T-helper 2 cell treated with Interferon-gamma antibody and Interleukin-4, amounts not matched to agents 5 μg/mL and 100 μg/mL, for 36 hours (primary cell): ENCODE measurements around the gene APOM.

Experiments
- DNase-seq: peaks from one replicate; pipeline ENCODE4 v3.0.0; 2021; ENCODE audit warnings: low spot score
- H3K27ac Mint-ChIP-seq: one replicate; pipeline ENCODE4 v1.8.0; 2021; ENCODE audit warnings: mild to moderate bottlenecking, mixed read lengths
- H3K27me3 Mint-ChIP-seq: one replicate; pipeline ENCODE4 v1.8.0; 2021; ENCODE audit warnings: low read depth, mixed read lengths
- H3K36me3 Mint-ChIP-seq: one replicate; pipeline ENCODE4 v1.8.0; 2021; ENCODE audit warnings: low read depth, mixed read lengths
- H3K4me1 Mint-ChIP-seq: one replicate; pipeline ENCODE4 v1.8.0; 2021; ENCODE audit warnings: low read depth, mixed read lengths
- H3K4me3 Mint-ChIP-seq: one replicate; pipeline ENCODE4 v1.8.0; 2022; ENCODE audit warnings: mild to moderate bottlenecking, moderate library complexity, mixed read lengths
- H3K9me3 Mint-ChIP-seq: one replicate; pipeline ENCODE4 v1.8.0; 2021; ENCODE audit warnings: mixed read lengths

Gene APOM

DNA sequence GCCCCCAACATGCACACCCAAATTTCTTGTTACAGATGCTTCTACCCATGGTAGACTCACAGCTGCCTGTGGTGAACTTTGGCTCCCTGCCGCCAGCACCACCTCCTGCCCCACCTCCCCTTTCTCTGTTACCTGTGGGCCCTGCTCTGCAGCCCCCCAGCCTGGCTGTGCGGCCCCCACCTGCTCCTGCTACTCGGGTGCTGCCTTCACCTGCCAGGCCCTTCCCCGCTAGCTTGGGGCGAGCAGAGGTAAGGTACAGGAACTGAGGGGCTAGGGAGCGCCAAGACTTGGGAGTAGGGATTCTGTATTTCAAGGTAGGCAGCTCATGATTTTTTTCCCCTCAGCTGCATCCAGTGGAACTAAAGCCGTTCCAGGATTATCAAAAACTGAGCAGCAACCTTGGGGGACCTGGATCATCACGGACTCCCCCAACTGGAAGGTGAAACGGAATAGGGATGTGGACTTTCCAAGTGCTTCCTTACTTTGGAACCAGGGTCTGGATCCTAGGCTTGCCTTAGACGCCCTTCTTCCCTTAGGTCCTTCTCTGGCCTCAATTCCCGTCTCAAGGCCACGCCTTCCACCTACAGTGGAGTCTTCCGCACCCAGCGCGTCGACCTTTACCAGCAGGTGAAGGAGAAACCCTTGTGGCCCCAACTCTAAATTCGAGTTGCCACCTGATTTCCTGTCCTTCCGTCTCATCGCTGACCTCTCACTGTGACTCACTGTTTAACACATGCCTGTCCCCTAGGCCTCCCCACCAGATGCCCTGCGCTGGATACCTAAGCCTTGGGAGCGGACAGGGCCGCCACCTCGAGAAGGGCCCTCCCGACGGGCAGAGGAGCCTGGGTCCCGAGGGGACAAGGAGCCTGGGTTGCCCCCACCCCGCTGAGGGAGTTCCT is 18.7 kb upstream of the APOM start:
- peak overlapping the region; percentile 63 for H3K27ac Mint-ChIP-seq
- no peaks in the 10 kb centered on the region for H3K9me3 Mint-ChIP-seq
- no peaks in the 10 kb centered on the region for H3K27me3 Mint-ChIP-seq
- H3K4me1 Mint-ChIP-seq, result no peaks in the 10 kb centered on the region
- DNase-seq, result no peak
- peaks cover 60% of the 10 kb centered on the region for H3K36me3 Mint-ChIP-seq
- H3K4me3 Mint-ChIP-seq, result no peak overlapping the region

DNA sequence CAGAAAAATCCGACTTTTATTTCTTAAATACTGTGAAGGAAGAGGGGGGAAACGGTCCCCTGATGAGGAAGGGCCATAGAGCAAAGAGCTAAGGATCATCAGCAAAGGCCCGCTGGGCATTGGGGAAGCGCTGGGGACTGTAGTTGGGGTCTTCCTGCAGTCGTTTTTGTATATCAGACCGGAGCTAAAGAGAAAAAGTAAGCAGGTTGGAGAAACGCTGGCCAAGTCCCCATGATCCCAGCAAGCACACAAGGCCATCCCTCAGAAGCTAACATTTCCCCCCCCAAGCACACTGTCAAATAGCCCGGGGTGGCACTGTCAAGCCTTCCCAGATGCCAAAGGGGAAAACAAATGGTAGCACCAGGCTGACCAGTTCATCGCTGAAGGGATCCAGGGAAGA is 16.7 kb upstream of the APOM start:
- peaks cover 62% of the 10 kb centered on the region for H3K36me3 Mint-ChIP-seq
- no peaks in the 10 kb centered on the region for H3K9me3 Mint-ChIP-seq
- no peak overlapping the region for H3K27ac Mint-ChIP-seq
- H3K27me3 Mint-ChIP-seq, result no peaks in the 10 kb centered on the region
- H3K4me3 Mint-ChIP-seq, result no peak overlapping the region
- H3K4me1 Mint-ChIP-seq, result no peaks in the 10 kb centered on the region
- no peak for DNase-seq

DNA sequence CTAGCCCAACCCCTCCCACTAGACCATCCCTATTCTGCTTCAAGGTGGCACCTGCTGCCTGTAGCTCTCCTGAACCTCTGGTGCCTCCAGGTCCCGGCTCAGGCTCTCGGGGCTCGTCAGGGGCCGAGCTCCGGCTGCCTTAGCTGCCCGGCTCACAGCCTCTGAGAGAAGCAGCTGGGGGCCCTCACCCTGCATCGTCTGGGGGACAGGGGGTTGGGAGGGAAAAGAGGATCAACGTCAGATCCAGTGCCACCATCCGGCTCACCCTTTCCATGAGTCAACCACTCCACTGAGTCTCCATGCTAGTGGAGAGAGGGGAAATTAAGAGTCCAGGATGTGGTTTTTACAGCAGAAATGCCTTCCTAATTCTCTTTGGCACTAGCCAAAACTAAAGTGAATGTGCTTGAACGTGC is 16.2 kb upstream of the APOM start:
- no peaks in the 10 kb centered on the region for H3K27me3 Mint-ChIP-seq
- H3K27ac Mint-ChIP-seq, result no peak overlapping the region
- H3K4me1 Mint-ChIP-seq, result no peaks in the 10 kb centered on the region
- DNase-seq, result no peak
- H3K4me3 Mint-ChIP-seq, result no peak overlapping the region
- no peaks in the 10 kb centered on the region for H3K9me3 Mint-ChIP-seq
- peaks cover 64% of the 10 kb centered on the region for H3K36me3 Mint-ChIP-seq

DNA sequence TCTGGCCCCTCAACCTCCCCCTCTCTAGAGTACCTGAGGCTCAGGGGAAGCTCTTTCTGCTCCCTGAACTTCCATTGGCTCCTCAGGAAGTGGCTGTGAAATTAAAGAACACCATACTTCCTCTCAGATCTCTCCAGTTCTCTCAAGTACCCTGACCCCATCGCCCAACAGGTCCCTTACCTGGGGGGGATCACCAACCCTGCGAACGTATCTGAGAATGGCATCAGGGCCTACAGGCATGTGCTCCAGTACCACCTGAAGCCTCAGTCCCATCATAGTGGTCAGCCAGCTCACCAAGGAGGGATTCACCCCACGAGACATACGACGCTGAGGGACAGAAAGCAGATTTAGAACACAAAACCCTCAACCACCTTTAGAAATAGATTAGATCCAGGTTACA is 15.1 kb upstream of the APOM start:
- DNase-seq, result no peak
- H3K36me3 Mint-ChIP-seq, result peaks cover 68% of the 10 kb centered on the region
- H3K27me3 Mint-ChIP-seq, result no peaks in the 10 kb centered on the region
- H3K9me3 Mint-ChIP-seq, result no peaks in the 10 kb centered on the region
- H3K27ac Mint-ChIP-seq, result no peak overlapping the region
- peaks cover 2% of the 10 kb centered on the region for H3K4me1 Mint-ChIP-seq
- no peak overlapping the region for H3K4me3 Mint-ChIP-seq

DNA sequence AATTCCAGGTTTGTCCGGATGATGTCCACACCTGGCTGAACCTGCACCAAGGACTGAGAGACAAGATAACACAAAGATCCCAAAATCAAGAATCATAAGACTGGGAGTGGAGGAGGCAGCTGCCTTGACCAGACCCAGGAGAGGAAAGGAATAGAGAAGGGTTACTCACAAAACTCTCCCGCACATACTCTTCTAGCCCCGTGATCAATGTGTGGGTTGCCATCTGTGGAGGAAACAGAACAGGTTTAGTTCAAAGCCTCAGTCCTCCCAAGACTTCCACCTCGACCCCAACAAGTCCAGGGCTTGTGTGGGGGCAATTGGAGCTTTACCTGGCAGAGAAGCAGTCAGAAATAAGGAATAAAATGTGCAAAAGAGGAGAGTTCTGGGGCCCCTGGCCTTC is 14.3 kb upstream of the APOM start:
- Mint-ChIP-seq H3K27me3 (no peaks in the 10 kb centered on the region), H3K9me3 (no peaks in the 10 kb centered on the region), H3K4me1 (peaks cover 2% of the 10 kb centered on the region), H3K4me3 (no peak overlapping the region), H3K27ac (no peak overlapping the region), H3K36me3 (peaks cover 63% of the 10 kb centered on the region)
- no peak for DNase-seq

DNA sequence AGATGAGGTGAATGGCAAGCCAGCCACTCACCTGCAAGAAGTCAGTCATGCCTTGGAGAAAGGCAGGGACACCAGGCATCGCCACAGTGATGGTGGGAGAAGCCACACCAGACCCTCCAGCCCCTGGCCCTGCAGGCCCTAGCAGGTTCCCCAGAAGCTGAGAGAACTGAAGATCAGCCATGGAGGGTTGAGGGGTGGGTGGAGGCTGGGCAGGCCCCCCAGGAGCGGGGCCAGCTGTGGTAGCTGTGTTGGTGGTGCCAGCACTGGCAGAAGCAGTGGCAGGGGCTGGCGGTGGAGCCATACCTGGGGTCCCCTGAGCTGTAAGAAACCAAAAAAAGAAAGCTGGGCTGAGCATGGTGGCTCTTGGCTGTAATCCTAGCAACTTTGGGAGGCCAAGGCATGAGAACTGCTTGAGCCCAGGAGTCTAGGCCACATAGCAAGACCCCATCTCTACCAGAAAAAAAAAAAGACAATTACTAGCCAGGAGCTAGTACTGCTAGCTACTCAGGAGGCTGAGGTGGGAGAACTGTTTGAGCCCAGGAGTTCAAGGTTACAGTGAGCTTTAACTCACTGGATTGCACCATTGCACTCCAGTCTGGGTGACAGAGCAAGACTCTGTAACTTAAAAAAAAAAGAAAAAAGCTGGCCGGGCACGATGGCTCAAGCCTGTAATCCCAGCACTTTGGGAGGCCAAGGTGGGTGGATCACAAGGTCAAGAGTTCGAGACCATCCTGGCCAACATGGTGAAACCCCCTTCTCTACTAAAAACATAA is 12.7 kb upstream of the APOM start:
- Mint-ChIP-seq H3K4me1 (peaks cover 2% of the 10 kb centered on the region), H3K36me3 (peaks cover 63% of the 10 kb centered on the region), H3K27me3 (no peaks in the 10 kb centered on the region), H3K27ac (no peak overlapping the region), H3K9me3 (no peaks in the 10 kb centered on the region), H3K4me3 (no peak overlapping the region)
- no peak for DNase-seq

DNA sequence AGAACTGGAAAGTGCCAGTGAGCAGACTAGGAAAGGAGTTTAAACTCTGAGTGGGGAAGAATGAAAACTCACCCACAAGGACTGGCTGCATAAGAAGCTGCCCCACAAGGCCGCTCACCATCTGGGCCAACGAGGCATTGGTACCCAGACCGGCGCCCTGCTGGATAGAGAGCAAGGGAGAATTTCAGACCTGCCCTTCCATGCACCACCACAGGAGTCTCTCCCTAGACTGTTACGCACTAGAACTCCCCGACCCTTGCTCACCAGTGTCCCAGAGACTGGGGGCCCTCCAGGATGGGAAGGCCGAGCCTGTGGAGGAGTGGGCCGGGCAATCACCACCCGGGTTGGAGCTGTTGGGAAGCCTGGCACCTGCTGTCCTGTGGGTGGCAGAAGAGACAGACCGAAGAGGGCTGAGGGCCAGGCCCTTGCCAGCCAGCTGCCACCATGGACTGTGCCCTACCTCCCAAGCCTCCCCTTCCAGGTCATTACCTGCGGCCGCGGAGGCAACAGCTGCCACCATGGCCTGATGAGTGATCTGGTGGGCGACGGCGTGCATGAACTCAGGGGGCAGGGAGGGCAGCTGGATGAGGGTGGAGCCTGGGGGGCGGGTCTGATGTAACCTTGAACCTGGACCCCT is 11.8 kb upstream of the APOM start:
- no peaks in the 10 kb centered on the region for H3K9me3 Mint-ChIP-seq
- no peak for DNase-seq
- no peak overlapping the region for H3K4me3 Mint-ChIP-seq
- no peak overlapping the region for H3K27ac Mint-ChIP-seq
- peaks cover 3% of the 10 kb centered on the region for H3K4me1 Mint-ChIP-seq
- H3K36me3 Mint-ChIP-seq, result peaks cover 67% of the 10 kb centered on the region
- H3K27me3 Mint-ChIP-seq, result no peaks in the 10 kb centered on the region

DNA sequence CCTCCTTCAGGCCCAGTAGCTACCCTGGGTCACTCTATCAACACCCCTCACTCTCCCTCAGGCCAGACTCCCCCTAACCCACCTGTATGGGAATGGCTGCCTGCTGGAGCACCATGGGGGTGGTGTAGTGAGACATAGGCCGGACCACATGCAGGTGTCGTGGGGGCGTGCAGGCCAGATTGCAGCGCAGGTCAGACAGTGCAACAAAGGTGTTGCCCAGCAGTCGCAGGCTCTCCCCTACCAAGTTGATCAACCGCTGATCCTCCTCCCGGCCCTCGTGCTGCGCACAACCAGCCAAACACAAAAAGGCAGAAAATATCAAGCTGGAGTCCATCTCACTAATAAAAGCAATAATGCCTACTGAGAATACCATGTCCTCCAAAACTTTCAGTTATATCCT is 10.4 kb upstream of the APOM start:
- no peaks in the 10 kb centered on the region for H3K9me3 Mint-ChIP-seq
- H3K27ac Mint-ChIP-seq, result no peak overlapping the region
- peaks cover 69% of the 10 kb centered on the region for H3K36me3 Mint-ChIP-seq
- no peak for DNase-seq
- H3K4me3 Mint-ChIP-seq, result no peak overlapping the region
- H3K27me3 Mint-ChIP-seq, result no peaks in the 10 kb centered on the region
- H3K4me1 Mint-ChIP-seq, result peaks cover 11% of the 10 kb centered on the region

DNA sequence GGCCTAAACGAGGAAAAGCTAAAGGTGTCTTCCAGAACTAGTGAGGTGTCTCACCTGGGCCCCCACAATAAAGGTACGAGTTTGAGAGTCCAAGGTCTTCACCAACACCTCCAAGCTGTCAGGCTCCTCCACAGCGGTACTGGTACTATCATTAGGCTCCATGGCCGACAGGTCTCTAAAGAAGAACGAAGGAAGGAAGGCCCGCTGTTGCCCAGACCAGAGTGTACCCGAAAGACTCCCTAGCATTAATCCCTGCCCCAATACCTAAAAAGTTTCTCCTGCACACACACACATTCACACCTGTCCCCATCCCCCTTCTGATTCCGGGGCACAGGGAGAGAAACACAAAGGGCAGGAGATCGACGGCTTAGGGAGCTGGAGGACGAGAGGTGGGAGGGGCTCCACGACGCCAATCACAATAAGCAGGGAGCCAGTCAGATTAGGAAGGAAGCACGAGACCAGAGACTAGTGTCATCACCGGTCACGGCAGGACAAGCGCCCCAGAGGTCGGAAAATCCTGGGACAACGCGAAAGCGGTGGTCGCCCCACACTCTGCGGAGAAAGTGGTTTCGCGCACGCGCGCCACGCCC is 4.0 kb upstream of the APOM start:
- H3K4me1 Mint-ChIP-seq, result peaks cover 38% of the 10 kb centered on the region
- H3K9me3 Mint-ChIP-seq, result no peaks in the 10 kb centered on the region
- peak overlapping the region; percentile 97 for H3K4me3 Mint-ChIP-seq
- DNase-seq, result no peak
- peak overlapping the region; percentile 98 for H3K27ac Mint-ChIP-seq
- peaks cover 51% of the 10 kb centered on the region for H3K36me3 Mint-ChIP-seq
- no peaks in the 10 kb centered on the region for H3K27me3 Mint-ChIP-seq

DNA sequence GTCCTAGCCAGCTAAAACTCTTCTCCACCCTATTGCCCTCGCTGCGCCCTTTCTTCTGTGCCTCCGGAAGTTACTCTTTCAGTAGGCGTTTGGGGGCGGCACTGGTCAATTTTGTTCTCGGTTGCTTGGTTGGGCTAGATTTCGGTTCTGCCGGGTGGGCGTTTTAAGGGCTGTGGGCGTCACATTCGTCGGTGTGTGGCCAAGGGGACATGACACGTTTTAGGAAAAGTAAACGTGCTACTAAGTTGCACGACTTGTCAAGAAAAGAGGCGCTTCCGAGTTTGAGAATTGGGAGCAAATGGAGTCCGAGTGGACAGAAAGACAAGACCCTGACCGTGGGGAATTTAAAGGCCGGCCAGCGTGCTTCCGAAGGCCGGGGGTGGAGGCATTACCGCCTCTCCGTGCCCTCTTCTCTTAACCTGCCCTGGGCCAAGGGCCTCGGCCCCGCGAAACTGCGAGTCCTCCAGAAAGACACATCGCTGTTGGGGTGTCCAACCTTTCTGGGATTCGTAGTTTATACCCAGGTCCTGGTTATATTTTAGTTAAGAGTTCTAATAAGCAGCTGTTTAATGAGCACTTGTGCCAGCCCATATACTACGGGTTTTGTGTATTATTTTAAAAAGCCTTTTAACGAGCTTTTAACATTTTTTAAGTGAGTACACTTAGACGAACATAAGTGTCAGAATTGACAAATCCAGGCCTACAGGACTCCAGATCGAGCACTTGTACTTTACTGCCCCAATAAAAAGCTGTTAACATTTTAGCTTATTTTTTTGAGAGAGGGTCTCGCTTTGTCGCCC is 2.6 kb upstream of the APOM start:
- Mint-ChIP-seq H3K4me1 (peaks cover 49% of the 10 kb centered on the region), H3K9me3 (no peaks in the 10 kb centered on the region), H3K4me3 (peak overlapping the region; percentile 97), H3K36me3 (peaks cover 48% of the 10 kb centered on the region), H3K27ac (peak overlapping the region; percentile 98), H3K27me3 (no peaks in the 10 kb centered on the region)
- DNase-seq, result peak; percentile 88

DNA sequence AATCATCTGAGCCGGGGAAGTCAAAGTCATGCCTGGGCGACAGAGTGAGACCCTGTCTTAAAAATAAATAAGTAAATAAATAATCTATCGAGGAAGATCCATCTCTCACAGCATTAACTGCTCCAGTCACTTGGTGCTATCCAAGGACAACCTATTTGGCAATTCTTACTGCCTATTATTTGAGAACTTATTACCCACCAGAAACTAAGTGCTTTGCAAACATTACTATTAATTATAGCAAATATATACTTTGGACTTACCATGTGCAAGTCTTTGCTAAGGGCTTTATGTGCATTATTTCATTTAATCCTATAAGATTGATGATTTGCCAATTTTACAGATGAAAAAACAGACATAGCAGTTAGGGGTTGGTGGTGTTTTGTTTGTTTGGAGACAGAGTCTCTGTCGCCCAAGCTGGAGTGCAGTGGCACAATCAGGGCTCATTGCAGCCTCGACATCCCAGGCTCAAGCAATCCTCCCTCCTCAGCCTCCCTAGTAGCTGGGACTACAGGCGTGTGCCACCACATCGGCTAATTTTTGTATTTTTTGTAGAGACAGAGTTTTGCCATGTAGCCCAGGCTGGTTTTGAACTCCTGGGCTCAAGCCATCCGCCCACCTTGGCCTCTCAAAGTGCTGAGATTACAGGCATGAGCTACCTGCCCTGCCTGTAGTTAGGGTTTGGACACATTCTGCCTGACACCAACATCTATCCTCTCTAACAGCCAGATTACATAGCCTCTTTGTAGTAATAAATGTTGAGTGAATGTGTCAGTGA is 933 bp upstream of the APOM start:
- Mint-ChIP-seq H3K27me3 (no peaks in the 10 kb centered on the region), H3K4me3 (no peak overlapping the region), H3K27ac (no peak overlapping the region), H3K4me1 (peaks cover 56% of the 10 kb centered on the region), H3K36me3 (peaks cover 44% of the 10 kb centered on the region), H3K9me3 (no peaks in the 10 kb centered on the region)
- no peak for DNase-seq

DNA sequence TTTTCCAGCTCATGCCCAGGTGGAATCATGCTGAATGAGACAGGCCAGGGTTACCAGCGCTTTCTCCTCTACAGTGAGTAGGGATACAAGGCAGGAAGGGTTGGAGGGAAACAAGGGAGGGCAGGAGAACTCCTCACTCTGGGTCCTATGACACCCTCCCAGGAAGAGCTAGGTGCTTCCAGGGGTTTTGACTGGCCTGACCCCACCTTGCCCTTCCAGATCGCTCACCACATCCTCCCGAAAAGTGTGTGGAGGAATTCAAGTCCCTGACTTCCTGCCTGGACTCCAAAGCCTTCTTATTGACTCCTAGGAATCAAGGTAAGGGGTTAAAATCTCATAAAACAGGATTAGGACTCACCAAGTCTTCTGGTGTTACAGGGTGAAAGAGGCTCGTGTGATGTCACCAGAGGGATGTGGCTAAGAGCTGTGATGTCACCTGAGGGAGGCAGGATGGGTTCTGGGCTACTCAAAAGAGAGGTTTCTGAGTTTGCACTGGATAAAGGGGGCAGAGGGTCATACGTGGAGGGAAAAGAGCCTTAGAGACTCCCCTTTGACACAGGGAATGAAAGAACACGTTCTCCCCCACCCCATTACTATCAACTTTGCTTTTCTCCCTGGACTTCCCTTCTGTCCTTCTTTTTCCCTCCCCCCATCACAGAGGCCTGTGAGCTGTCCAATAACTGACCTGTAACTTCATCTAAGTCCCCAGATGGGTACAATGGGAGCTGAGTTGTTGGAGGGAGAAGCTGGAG is 1.9 kb downstream of the APOM start:
- H3K27me3 Mint-ChIP-seq, result no peaks in the 10 kb centered on the region
- peak; percentile 30 for DNase-seq
- peaks cover 49% of the 10 kb centered on the region for H3K36me3 Mint-ChIP-seq
- H3K4me3 Mint-ChIP-seq, result peak overlapping the region; percentile 98
- H3K27ac Mint-ChIP-seq, result peak overlapping the region; percentile 82
- H3K9me3 Mint-ChIP-seq, result no peaks in the 10 kb centered on the region
- H3K4me1 Mint-ChIP-seq, result peaks cover 54% of the 10 kb centered on the region
